GM18526 (cell line): Measurements from ENCODE around the gene RNF4.

Experiments used
- POLR2A ChIP-seq: IDR thresholded peaks from 3 replicates; pipeline ENCODE4 v1.6.1; 2011; ENCODE audit not compliant: insufficient read length; ENCODE audit errors: extremely low read depth

Gene RNF4

GRCh38 chr4:2515830-2516550 lies 47.1 kb downstream of the RNF4 start:
- no peak for TF ChIP-seq POLR2A

- TF ChIP-seq POLR2A = no peak
Measured at GRCh38 chr4:2516635-2517034, 47.7 kb downstream of the RNF4 start.

- TF ChIP-seq POLR2A = no peak
Measured at GRCh38 chr4:2526559-2526958, 57.7 kb downstream of the RNF4 start.

GRCh38 chr4:2534904-2535375 lies 66.0 kb downstream of the RNF4 start:
- no peak for TF ChIP-seq POLR2A

GRCh38 chr4:2535376-2536192 lies 66.7 kb downstream of the RNF4 start:
- TF ChIP-seq POLR2A = no peak

- TF ChIP-seq POLR2A = peak; percentile 52
Measured at GRCh38 chr4:2536193-2537010, 67.5 kb downstream of the RNF4 start, which contains the start of gene FAM193A. FAM193A (plus strand) TSS chr4:2536647; CDS start chr4:2536916, 269 bp downstream.

- no peak for TF ChIP-seq POLR2A
Measured at GRCh38 chr4:2537011-2537830, 68.3 kb downstream of the RNF4 start.

- TF ChIP-seq POLR2A = no peak
Measured at GRCh38 chr4:2545321-2546013, 76.6 kb downstream of the RNF4 start.

- no peak for TF ChIP-seq POLR2A
Measured at GRCh38 chr4:2546286-2546823, 77.4 kb downstream of the RNF4 start.

GRCh38 chr4:2551118-2551517 lies 82.2 kb downstream of the RNF4 start:
- no peak for TF ChIP-seq POLR2A

GRCh38 chr4:2552806-2553205 lies 83.9 kb downstream of the RNF4 start:
- no peak for TF ChIP-seq POLR2A

GRCh38 chr4:2558301-2558700 lies 89.4 kb downstream of the RNF4 start:
- TF ChIP-seq POLR2A = no peak

- no peak for TF ChIP-seq POLR2A
Measured at GRCh38 chr4:2560167-2560566, 91.3 kb downstream of the RNF4 start.
